ENCODE data around the gene DDC.

Gene DDC

GRCh38 chr7:50499092-50499491 is 66.1 kb downstream of the DDC start:
- CTCF ChIA-PET: interaction anchor here (1.7 to 2.8 kb wide), 2 partner anchors 11 kb away, joined by 4 to 10 read pairs; no protein-coding TSS in a partner anchor
- no peak for DNase-seq (ENCODE audit: extremely low spot score)
- POLR2A ChIA-PET: no interaction called here
- TF ChIP-seq, protein P1, sequence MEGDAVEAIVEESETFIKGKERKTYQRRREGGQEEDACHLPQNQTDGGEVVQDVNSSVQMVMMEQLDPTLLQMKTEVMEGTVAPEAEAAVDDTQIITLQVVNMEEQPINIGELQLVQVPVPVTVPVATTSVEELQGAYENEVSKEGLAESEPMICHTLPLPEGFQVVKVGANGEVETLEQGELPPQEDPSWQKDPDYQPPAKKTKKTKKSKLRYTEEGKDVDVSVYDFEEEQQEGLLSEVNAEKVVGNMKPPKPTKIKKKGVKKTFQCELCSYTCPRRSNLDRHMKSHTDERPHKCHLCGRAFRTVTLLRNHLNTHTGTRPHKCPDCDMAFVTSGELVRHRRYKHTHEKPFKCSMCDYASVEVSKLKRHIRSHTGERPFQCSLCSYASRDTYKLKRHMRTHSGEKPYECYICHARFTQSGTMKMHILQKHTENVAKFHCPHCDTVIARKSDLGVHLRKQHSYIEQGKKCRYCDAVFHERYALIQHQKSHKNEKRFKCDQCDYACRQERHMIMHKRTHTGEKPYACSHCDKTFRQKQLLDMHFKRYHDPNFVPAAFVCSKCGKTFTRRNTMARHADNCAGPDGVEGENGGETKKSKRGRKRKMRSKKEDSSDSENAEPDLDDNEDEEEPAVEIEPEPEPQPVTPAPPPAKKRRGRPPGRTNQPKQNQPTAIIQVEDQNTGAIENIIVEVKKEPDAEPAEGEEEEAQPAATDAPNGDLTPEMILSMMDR (IDR thresholded peaks at IDR 0.05; ENCODE audit: control extremely low read depth, extremely low read depth, low read depth, missing control alignments): no peak

DNA sequence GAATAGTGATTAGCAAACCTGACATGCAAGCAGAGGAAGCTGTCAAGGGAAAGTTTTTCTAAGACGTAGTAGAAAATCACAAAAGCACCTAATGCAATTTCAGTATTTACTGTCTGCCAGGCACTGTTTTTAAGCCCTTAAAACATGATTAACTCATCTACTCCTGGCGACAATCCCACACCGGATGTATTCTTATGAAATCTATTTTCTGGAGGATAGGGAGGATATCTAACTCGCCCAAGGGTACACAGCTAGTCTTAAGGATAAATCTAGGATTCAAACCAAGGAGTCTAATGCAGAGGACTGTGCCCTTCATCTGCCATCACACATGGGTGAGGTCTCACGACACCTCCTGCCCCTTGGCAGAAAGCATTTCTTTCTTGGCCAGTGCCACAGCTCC is 67.2 kb downstream of the DDC start:
- ChIA-PET CTCF (interaction anchor here (0.9 to 2.8 kb wide), 4 partner anchors 10 to 405 kb away, joined by 3 to 10 read pairs (median 4); no protein-coding TSS in a partner anchor), POLR2A (no interaction called here)
- TF ChIP-seq, protein P1 (IDR thresholded peaks at IDR 0.05; ENCODE audit: control extremely low read depth, extremely low read depth, low read depth, missing control alignments): no peak
- DNase-seq (ENCODE audit: extremely low spot score): no peak

DNA sequence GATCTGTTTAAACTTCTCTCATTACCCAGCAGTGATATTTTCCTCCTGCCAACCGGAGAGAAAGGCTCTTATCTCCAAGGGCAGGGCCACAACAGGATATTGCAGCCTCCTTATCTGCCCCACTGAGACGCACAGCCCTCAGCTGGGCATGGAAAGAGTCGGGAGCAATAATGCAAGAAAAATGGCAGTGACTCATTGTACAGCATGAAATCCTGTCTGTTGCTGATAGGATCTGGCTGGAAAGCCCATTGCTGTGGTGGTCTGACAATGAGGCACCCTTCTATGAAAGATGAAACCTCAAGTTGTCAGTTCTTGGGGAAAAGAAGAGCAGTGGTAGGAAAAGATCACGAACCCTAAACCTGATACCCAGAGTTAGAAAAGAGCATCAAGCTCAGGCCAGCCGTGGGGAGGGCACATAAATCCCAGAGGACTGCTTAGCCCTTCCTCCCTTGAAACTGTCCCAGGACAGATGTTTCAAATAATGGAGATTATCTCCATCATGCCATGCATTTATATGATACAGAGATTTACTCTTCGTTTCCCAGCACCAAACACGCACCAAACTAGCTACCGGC is 68.0 kb downstream of the DDC start:
- TF ChIP-seq, protein P1 (IDR thresholded peaks at IDR 0.05; ENCODE audit: control extremely low read depth, extremely low read depth, low read depth, missing control alignments): no peak
- no peak for DNase-seq (ENCODE audit: extremely low spot score)
- CTCF ChIA-PET: interaction anchor here (0.9 to 2.8 kb wide), 5 partner anchors 9 to 664 kb away, joined by 3 to 10 read pairs (median 3); no protein-coding TSS in a partner anchor
- POLR2A ChIA-PET: no interaction called here

GRCh38 chr7:50496569-50496968 is 68.6 kb downstream of the DDC start:
- ChIA-PET POLR2A (no interaction called here), CTCF (interaction anchor here (0.9 to 2.8 kb wide), 4 partner anchors 9 to 664 kb away, joined by 3 to 10 read pairs (median 3); no protein-coding TSS in a partner anchor)
- DNase-seq (ENCODE audit: extremely low spot score): no peak
- TF ChIP-seq, protein P1 (IDR thresholded peaks at IDR 0.05; ENCODE audit: control extremely low read depth, extremely low read depth, low read depth, missing control alignments): no peak

DNA sequence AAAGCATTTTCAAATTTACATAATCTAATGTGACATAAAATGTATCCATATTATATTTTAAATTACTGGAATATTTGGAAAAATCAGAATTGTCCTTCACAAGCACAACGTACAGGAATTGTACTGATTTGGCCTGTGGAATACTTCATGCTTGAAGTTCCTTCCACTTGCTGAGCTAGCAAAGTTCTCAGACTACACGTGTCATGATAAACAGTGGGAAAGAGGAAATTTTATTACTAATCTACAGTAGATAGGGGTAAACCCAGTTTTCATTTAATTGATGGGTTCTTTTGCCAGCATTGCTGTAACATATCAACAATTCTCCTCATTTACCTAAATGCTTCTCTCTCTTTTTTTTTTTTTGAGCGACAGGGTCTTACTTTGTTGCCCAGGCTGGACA is 69.5 kb downstream of the DDC start:
- ChIA-PET CTCF (interaction anchor here (1.3 kb wide), 1 partner anchor 665 kb away, joined by 3 read pairs; no protein-coding TSS in a partner anchor), POLR2A (no interaction called here)
- no peak for DNase-seq (ENCODE audit: extremely low spot score)
- TF ChIP-seq, protein P1 (IDR thresholded peaks at IDR 0.05; ENCODE audit: control extremely low read depth, extremely low read depth, low read depth, missing control alignments): no peak

DNA sequence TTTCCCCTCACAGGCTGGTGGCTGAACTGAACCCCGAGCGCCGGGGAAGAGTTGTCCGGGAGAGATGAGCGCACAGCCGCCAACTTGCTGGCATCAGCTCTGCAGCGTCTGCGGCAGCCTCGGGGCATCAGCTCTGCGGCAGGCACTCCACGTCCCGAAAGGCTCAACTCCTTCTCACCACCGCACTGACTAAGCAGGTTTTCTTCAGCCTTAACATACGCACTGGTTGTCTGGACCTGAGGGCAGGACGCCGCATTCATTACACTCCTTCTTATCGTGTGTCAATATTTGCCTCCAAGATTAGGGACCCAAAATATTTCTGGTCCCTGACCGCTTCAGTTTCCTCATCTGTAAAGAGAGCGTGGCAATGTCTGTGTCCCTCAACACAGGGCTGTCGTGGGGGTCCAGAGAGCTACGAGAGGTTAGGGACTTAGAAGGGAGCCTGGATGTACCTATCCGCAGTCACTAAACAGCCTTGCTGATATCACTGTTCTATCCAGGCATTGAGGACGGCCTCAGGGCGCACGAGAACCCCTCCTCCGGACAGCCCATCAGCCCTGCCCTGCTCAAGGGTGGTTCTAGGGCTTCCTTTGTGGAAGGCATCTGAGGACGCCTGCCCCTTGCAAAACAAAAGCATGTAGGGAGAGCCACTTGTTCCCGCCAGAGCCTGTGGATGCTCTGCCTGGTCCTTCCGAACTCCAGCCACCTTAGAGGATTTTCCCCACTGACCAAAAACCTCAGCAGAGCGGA is 72.3 kb downstream of the DDC start:
- TF ChIP-seq, protein P1 (IDR thresholded peaks at IDR 0.05; ENCODE audit: control extremely low read depth, extremely low read depth, low read depth, missing control alignments): no peak
- no peak for DNase-seq (ENCODE audit: extremely low spot score)
- POLR2A ChIA-PET: no interaction called here
- CTCF ChIA-PET: no interaction called here
